ENCODE results near the gene HSD3B2.

The HSD3B2 gene

DNA sequence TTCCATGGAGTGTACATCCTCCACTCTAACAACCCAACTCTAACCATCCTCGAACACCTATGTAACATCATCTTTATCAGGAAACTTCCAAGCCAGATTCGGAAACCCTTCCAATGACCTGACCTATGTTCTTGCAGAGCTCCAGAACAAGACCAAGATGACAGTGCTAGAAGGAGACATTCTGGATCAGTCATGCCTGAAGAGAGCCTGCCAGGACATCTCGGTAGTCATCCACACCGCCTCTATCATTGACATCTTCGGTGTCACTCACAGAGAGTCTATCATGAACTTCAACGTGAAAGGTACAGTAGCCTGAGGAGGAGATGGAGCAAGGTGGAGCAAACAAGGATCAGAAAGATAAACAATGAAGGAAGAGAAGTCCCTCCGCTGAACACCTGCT lies 56.0 kb downstream of the HSD3B2 start:
- no peak overlapping the region for H3K4me3 ChIP-seq (replicated peaks; ENCODE audit: low read depth, low read length)
- TF ChIP-seq CTCF (IDR thresholded peaks at IDR 0.05; ENCODE audit: low read depth, low read length, missing control alignments): no peak
- no peak for DNase-seq (ENCODE audit: extremely low read depth, low read depth)

- TF ChIP-seq CTCF (IDR thresholded peaks at IDR 0.05; ENCODE audit: low read depth, low read length, missing control alignments): no peak
- DNase-seq (ENCODE audit: extremely low read depth, low read depth): no peak
- no peak overlapping the region for H3K4me3 ChIP-seq (replicated peaks; ENCODE audit: low read depth, low read length)
Measured at GRCh38 chr1:119471566-119471965, 56.6 kb downstream of the HSD3B2 start.

GRCh38 chr1:119472080-119472818 lies 57.3 kb downstream of the HSD3B2 start:
- no peak for TF ChIP-seq CTCF (IDR thresholded peaks at IDR 0.05; ENCODE audit: low read depth, low read length, missing control alignments)
- no peak for DNase-seq (ENCODE audit: extremely low read depth, low read depth)
- no peak overlapping the region for H3K4me3 ChIP-seq (replicated peaks; ENCODE audit: low read depth, low read length)

Measured in HFF-Myc (cell line).